Measurements from ENCODE around the gene IQCF6. TPM values are rescaled to one million over a fixed set of nuclear protein-coding genes. Genes with fewer than 3 reads are reported as not detected.

Gene IQCF6
- not detected in 5 replicates for total RNA-seq (2022; extraction: Qiagen RNA extraction)

GRCh38 chr3:51779137-51779536 lies at the start of gene IQCF6:
IQCF6 (minus strand) TSS chr3:51779237; CDS start chr3:51779224, 13 bp downstream.

Other genes with a start within 250 kb of the IQCF6 start
- 3.2 to 5.0 TPM (median 3.6 TPM) in 5 replicates for gene RAD54L2, start 240.5 kb downstream of the IQCF6 start, total RNA-seq (2022; extraction: Qiagen RNA extraction)
- gene TEX264, start 108.0 kb downstream of the IQCF6 start, total RNA-seq (2022; extraction: Qiagen RNA extraction) = 61.5 to 73.9 TPM (median 69.7 TPM) in 5 replicates
- 0.03 to 0.05 TPM (median 0.04 TPM) in 4 of 5 replicates, not detected in the other for gene GRM2, start 72.2 kb downstream of the IQCF6 start, total RNA-seq (2022; extraction: Qiagen RNA extraction)
- not detected in 5 replicates for gene IQCF2, start 82.4 kb upstream of the IQCF6 start, total RNA-seq (2022; extraction: Qiagen RNA extraction)
- not detected in 5 replicates for gene IQCF5, start 96.4 kb upstream of the IQCF6 start, total RNA-seq (2022; extraction: Qiagen RNA extraction)
- gene IQCF1, start 124.1 kb upstream of the IQCF6 start, total RNA-seq (2022; extraction: Qiagen RNA extraction) = not detected in 5 replicates
- 33.5 to 47.3 TPM (median 42.8 TPM) in 5 replicates for gene RRP9, start 162.7 kb upstream of the IQCF6 start, total RNA-seq (2022; extraction: Qiagen RNA extraction)
- 8.0 to 10.4 TPM (median 9.4 TPM) in 5 replicates for gene PARP3, start 163.1 kb upstream of the IQCF6 start, total RNA-seq (2022; extraction: Qiagen RNA extraction)
- gene GPR62, start 176.1 kb upstream of the IQCF6 start, total RNA-seq (2022; extraction: Qiagen RNA extraction) = not detected in 5 replicates
- gene PCBP4, start 188.2 kb upstream of the IQCF6 start, total RNA-seq (2022; extraction: Qiagen RNA extraction) = 12.1 to 15.2 TPM (median 14.0 TPM) in 5 replicates
- 27.4 to 34.9 TPM (median 34.2 TPM) in 5 replicates for gene ABHD14B, start 194.8 kb upstream of the IQCF6 start, total RNA-seq (2022; extraction: Qiagen RNA extraction)
- gene ABHD14A, start 195.8 kb upstream of the IQCF6 start, total RNA-seq (2022; extraction: Qiagen RNA extraction) = 11.4 to 15.9 TPM (median 15.6 TPM) in 5 replicates
- 22.3 to 27.8 TPM (median 25.4 TPM) in 5 replicates for gene ACY1, start 204.3 kb upstream of the IQCF6 start, total RNA-seq (2022; extraction: Qiagen RNA extraction)
- gene RPL29, start 216.7 kb upstream of the IQCF6 start, total RNA-seq (2022; extraction: Qiagen RNA extraction) = 1,307 to 1,420 TPM (median 1,337 TPM) in 5 replicates

All from A549 treated with AZD2906 at 1 μM for 4 hours (cell line).